ENCODE results near the gene MAPKBP1.

- TF ChIP-seq MAFK (IDR thresholded peaks at IDR 0.05; ENCODE audit: low read depth, low read length) (no peak), NFE2L2 (IDR thresholded peaks at IDR 0.05; ENCODE audit: low read depth, low read length) (no peak), SMC3 (IDR thresholded peaks at IDR 0.05; ENCODE audit: low read depth, low read length) (no peak), POLR2A (IDR thresholded peaks at IDR 0.05; ENCODE audit: low read depth, low read length) (no peak), RAD21 (IDR thresholded peaks at IDR 0.05; ENCODE audit: low read length) (no peak), RFX5 (IDR thresholded peaks at IDR 0.05; ENCODE audit: low read depth, low read length) (no peak), MXI1 (IDR thresholded peaks at IDR 0.05; ENCODE audit: borderline replicate concordance, low read depth, low read length) (no peak)
- TF ChIP-seq, protein P1, sequence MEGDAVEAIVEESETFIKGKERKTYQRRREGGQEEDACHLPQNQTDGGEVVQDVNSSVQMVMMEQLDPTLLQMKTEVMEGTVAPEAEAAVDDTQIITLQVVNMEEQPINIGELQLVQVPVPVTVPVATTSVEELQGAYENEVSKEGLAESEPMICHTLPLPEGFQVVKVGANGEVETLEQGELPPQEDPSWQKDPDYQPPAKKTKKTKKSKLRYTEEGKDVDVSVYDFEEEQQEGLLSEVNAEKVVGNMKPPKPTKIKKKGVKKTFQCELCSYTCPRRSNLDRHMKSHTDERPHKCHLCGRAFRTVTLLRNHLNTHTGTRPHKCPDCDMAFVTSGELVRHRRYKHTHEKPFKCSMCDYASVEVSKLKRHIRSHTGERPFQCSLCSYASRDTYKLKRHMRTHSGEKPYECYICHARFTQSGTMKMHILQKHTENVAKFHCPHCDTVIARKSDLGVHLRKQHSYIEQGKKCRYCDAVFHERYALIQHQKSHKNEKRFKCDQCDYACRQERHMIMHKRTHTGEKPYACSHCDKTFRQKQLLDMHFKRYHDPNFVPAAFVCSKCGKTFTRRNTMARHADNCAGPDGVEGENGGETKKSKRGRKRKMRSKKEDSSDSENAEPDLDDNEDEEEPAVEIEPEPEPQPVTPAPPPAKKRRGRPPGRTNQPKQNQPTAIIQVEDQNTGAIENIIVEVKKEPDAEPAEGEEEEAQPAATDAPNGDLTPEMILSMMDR (conservative IDR thresholded peaks at IDR 0.05; ENCODE audit: low read depth, low read length): no peak
Measured at GRCh38 chr15:41839781-41840491, 65.7 kb downstream of the MAPKBP1 start.
